GM21786 (cell line): ENCODE data around the gene MDN1.
"Not testable (repeated sequence)": the region's sequence is repeated elsewhere in the genome, so short reads cannot be mapped to it uniquely, and the experiment has no call there.

ENCODE experiments used
- ATAC-seq: cut with Tn5 transposase; IDR thresholded peaks from one replicate; pipeline ENCODE4 v1.9.1; 2021; ENCODE audit not compliant: unreplicated experiment

MDN1 gene

GRCh38 chr6:89776583-89777233 is 42.9 kb downstream of the MDN1 start:
- no peak for ATAC-seq

- no peak for ATAC-seq
Observed at GRCh38 chr6:89775150-89775549, 44.4 kb downstream of the MDN1 start.

GRCh38 chr6:89769572-89769971 is 50.0 kb downstream of the MDN1 start:
- ATAC-seq = no peak

GRCh38 chr6:89768324-89768723 is 51.3 kb downstream of the MDN1 start:
- no peak for ATAC-seq

- no peak for ATAC-seq
Observed at GRCh38 chr6:89763550-89763949, 56.0 kb downstream of the MDN1 start.

- no peak for ATAC-seq
Observed at GRCh38 chr6:89758830-89759229, 60.8 kb downstream of the MDN1 start.

- no peak for ATAC-seq
Observed at GRCh38 chr6:89750338-89750737, 69.3 kb downstream of the MDN1 start.

- ATAC-seq = no peak
Observed at GRCh38 chr6:89749918-89750317, 69.7 kb downstream of the MDN1 start.

- no peak for ATAC-seq
Observed at GRCh38 chr6:89745716-89746115, 73.9 kb downstream of the MDN1 start.

GRCh38 chr6:89745096-89745495 is 74.5 kb downstream of the MDN1 start:
- no peak for ATAC-seq

- no peak for ATAC-seq
Observed at GRCh38 chr6:89736893-89737292, 82.7 kb downstream of the MDN1 start.

- ATAC-seq = no peak
Observed at GRCh38 chr6:89734526-89734925, 85.1 kb downstream of the MDN1 start.

GRCh38 chr6:89731924-89732567 is 87.5 kb downstream of the MDN1 start:
- no peak for ATAC-seq

- ATAC-seq = not testable (repeated sequence)
Observed at GRCh38 chr6:89731262-89731661, 88.3 kb downstream of the MDN1 start.

- ATAC-seq = peak; percentile 89
Observed at GRCh38 chr6:89729818-89730217, 89.8 kb downstream of the MDN1 start.

- no peak for ATAC-seq
Observed at GRCh38 chr6:89727501-89727900, 92.1 kb downstream of the MDN1 start.

- ATAC-seq = no peak
Observed at GRCh38 chr6:89724981-89725380, 94.6 kb downstream of the MDN1 start.

GRCh38 chr6:89723046-89723445 is 96.5 kb downstream of the MDN1 start:
- no peak for ATAC-seq

- ATAC-seq = no peak
Observed at GRCh38 chr6:89716532-89716931, 103.1 kb downstream of the MDN1 start.

- no peak for ATAC-seq
Observed at GRCh38 chr6:89711801-89712200, 107.8 kb downstream of the MDN1 start.

- no peak for ATAC-seq
Observed at GRCh38 chr6:89708316-89708715, 111.3 kb downstream of the MDN1 start.

- ATAC-seq = no peak
Observed at GRCh38 chr6:89707766-89708165, 111.8 kb downstream of the MDN1 start.

GRCh38 chr6:89706121-89706520 is 113.5 kb downstream of the MDN1 start:
- ATAC-seq = no peak
